Measurements from ENCODE around the gene PDGFC.
A peak's percentile ranks its signal among the peaks of the same experiment; 100 is the strongest.

Gene PDGFC

GRCh38 chr4:156968479-156968984, 3.1 kb downstream of the PDGFC start:
- peak; percentile 92 for DNase-seq (ENCODE audit: low read depth)
- peak; percentile 94 for TF ChIP-seq CTCF (conservative IDR thresholded peaks at IDR 0.05; ENCODE audit: low read length)
- peak overlapping the region; percentile 91 for H3K4me3 ChIP-seq (ENCODE audit: low read length)

- no peak overlapping the region for H3K4me3 ChIP-seq (ENCODE audit: low read length)
- TF ChIP-seq CTCF (conservative IDR thresholded peaks at IDR 0.05; ENCODE audit: low read length) = no peak
- no peak for DNase-seq (ENCODE audit: low read depth)
Observed at GRCh38 chr4:156966836-156967235, 4.8 kb downstream of the PDGFC start.

GRCh38 chr4:156963419-156963818, 8.2 kb downstream of the PDGFC start:
- no peak overlapping the region for H3K4me3 ChIP-seq (ENCODE audit: low read length)
- no peak for DNase-seq (ENCODE audit: low read depth)
- no peak for TF ChIP-seq CTCF (conservative IDR thresholded peaks at IDR 0.05; ENCODE audit: low read length)

- no peak for TF ChIP-seq CTCF (conservative IDR thresholded peaks at IDR 0.05; ENCODE audit: low read length)
- H3K4me3 ChIP-seq (ENCODE audit: low read length) = no peak overlapping the region
- DNase-seq (ENCODE audit: low read depth) = peak; percentile 98
Observed at GRCh38 chr4:156962528-156962974, 9.0 kb downstream of the PDGFC start.

DNA sequence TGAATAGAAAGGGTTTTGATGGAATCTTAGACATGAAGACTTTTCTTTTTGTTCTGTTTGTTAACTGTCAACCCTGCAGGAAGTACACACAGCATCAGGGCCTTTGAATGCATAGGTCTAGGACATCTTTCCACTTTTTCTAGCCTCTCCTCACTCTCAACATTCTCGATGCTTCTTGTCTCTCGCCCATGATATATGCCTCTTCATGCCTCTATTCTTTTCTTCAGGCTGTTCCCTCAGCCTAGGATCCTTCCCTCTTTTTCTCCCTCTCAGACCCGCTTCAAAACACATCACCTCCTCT, 9.6 kb downstream of the PDGFC start:
- TF ChIP-seq CTCF (conservative IDR thresholded peaks at IDR 0.05; ENCODE audit: low read length) = no peak
- H3K4me3 ChIP-seq (ENCODE audit: low read length) = no peak overlapping the region
- DNase-seq (ENCODE audit: low read depth) = no peak

DNA sequence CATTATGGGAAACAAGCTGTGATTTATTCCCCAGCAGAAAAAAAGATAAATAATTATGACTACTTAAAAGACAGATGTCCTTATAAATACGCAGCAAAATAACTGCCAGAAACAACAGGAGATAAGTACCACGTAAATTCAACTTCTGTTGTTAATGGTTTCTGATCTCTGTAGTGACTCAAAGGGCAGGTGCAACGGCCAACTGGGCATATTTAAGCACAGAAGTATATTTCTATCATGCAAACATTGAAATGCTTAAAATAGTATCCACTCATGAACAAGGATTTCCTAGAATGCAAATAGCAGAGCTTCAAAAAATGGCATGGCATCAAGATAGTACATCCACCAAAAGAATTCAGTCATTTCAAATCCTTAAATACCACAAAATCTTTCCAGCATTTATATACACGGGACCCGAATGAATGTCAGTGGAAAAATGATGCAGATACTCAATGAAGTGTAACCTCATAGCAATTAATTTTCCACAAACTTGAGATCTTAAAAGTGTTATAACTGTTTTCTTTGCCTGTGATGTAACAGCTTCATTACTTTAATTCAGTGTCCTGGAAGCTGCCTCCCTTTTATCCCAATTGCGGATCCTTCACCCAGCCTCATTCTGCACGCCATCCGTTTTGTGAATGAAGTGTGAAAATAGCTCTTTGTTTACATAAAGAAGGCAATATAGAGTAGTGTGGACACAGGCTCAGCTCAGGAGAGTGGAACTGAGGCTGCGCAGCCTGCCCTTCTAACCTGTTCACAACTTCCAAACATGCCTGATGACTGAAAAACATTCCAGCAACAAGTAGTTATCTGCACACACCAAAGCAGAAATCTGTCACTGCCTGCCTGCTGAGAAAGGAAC, 10.2 kb downstream of the PDGFC start:
- DNase-seq (ENCODE audit: low read depth) = no peak
- TF ChIP-seq CTCF (conservative IDR thresholded peaks at IDR 0.05; ENCODE audit: low read length) = no peak
- H3K4me3 ChIP-seq (ENCODE audit: low read length) = no peak overlapping the region

- no peak for TF ChIP-seq CTCF (conservative IDR thresholded peaks at IDR 0.05; ENCODE audit: low read length)
- peak; percentile 84 for DNase-seq (ENCODE audit: low read depth)
- no peak overlapping the region for H3K4me3 ChIP-seq (ENCODE audit: low read length)
Observed at GRCh38 chr4:156959298-156959702, 12.3 kb downstream of the PDGFC start.

All from AG10803 (cell line).